HepG2 (cell line): ENCODE results near the gene CARHSP1. TPM values are rescaled to one million over a fixed set of nuclear protein-coding genes. Genes with fewer than 3 reads are reported as not detected.

ENCODE experiments used
- CENPX ChIP-seq: sonication (generic); formaldehyde crosslinking; IDR thresholded peaks from 2 replicates; pipeline ENCODE4 v1.9.0; 2021; ENCODE audit warnings: mild to moderate bottlenecking, missing genetic modification reagents, moderate library complexity
- FIP1L1 ChIP-seq: fragments of 200-400 bp; formaldehyde crosslinking; IDR thresholded peaks from 2 replicates; pipeline ENCODE4 v1.6.1; 2018; ENCODE audit warnings: low read depth, mild to moderate bottlenecking, low read length, moderate library complexity, borderline replicate concordance; ENCODE audit not compliant: insufficient read depth
- GTF2F1 ChIP-seq: fragments of 150-350 bp; IDR thresholded peaks from 2 replicates; pipeline ENCODE4 v1.6.1; 2014; ENCODE audit warnings: low read length
- KDM4B ChIP-seq: sonication (generic); formaldehyde crosslinking; IDR thresholded peaks from 2 replicates; pipeline ENCODE4 v1.4.0; 2020; ENCODE audit warnings: missing genetic modification reagents
- KLF11 ChIP-seq: IDR thresholded peaks from 2 replicates; pipeline ENCODE4 v1.6.1; 2016; ENCODE audit warnings: missing compliant biosample characterization
- LCORL ChIP-seq, 2 experiments: fragments of 450-650 bp in 1 of 2; sonication (generic) in 1 of 2; formaldehyde crosslinking in 1 of 2; IDR thresholded peaks; 2 replicates each; pipeline versions ENCODE4 v1.5.0 to v1.6.1; 2017 to 2020; ENCODE audit warnings: antibody characterized with exemption in 1 of 2, missing genetic modification reagents in 1 of 2
- MXD4 ChIP-seq: IDR thresholded peaks from 2 replicates; pipeline ENCODE4 v1.6.1; 2016; ENCODE audit warnings: mild to moderate bottlenecking, missing biosample characterization, missing genetic modification reagents
- NFE2 ChIP-seq: sonication (generic); formaldehyde crosslinking; IDR thresholded peaks from 2 replicates; pipeline ENCODE4 v1.4.0; 2020; ENCODE audit warnings: missing genetic modification reagents
- POLR2G ChIP-seq: fragments of 200-400 bp; formaldehyde crosslinking; IDR thresholded peaks from 2 replicates; pipeline ENCODE4 v1.6.1; 2018; ENCODE audit warnings: mild to moderate bottlenecking, low read depth, low read length, moderate library complexity
- SCMH1 ChIP-seq: sonication (generic); formaldehyde crosslinking; IDR thresholded peaks from 2 replicates; pipeline ENCODE4 v1.9.0; 2021; ENCODE audit warnings: missing genetic modification reagents, mild to moderate bottlenecking, borderline replicate concordance
- TAF1 ChIP-seq: sonication (generic); formaldehyde crosslinking; IDR thresholded peaks from 2 replicates; pipeline ENCODE4 v1.4.0; 2020; ENCODE audit warnings: missing genetic modification reagents
- TP53 ChIP-seq: sonication (generic); formaldehyde crosslinking; conservative IDR thresholded peaks from 2 replicates; pipeline ENCODE4 v1.4.0; 2020; ENCODE audit warnings: missing genetic modification reagents
- ZFP82 ChIP-seq: sonication (generic); formaldehyde crosslinking; IDR thresholded peaks from 2 replicates; pipeline ENCODE4 v1.5.1; 2020; ENCODE audit warnings: mild to moderate bottlenecking, missing genetic modification reagents, borderline replicate concordance
- ZNF101 ChIP-seq: sonication (generic); formaldehyde crosslinking; IDR thresholded peaks from 2 replicates; pipeline ENCODE4 v1.4.0; 2020; ENCODE audit warnings: mild to moderate bottlenecking, low read depth, missing genetic modification reagents, borderline replicate concordance
- ZNF549 ChIP-seq: sonication (generic); formaldehyde crosslinking; IDR thresholded peaks from 2 replicates; pipeline ENCODE4 v1.5.0; 2020; ENCODE audit warnings: missing genetic modification reagents
- ZNF670 ChIP-seq: sonication (generic); formaldehyde crosslinking; IDR thresholded peaks from 2 replicates; pipeline ENCODE4 v1.8.0; 2022; ENCODE audit warnings: mild to moderate bottlenecking, missing genetic modification reagents, borderline replicate concordance
- ZNF746 ChIP-seq: sonication (generic); formaldehyde crosslinking; IDR thresholded peaks from 2 replicates; pipeline ENCODE4 v1.8.0; 2022; ENCODE audit warnings: mild to moderate bottlenecking, missing genetic modification reagents
- ZSCAN25 ChIP-seq: sonication (generic); formaldehyde crosslinking; IDR thresholded peaks from 2 replicates; pipeline ENCODE4 v1.8.0; 2022; ENCODE audit warnings: mild to moderate bottlenecking, missing genetic modification reagents
- polyA plus RNA-seq, 8 experiments: library from polyadenylated mRNA; depleted of rRNA in 3 of 8; stranded (reverse) in 7 of 8; unstranded in 1 of 8; fragments of >200 nt; fragmentation: Illumina TruSeq in 4 of 8; extraction: Trizol in 4 of 8; gene quantifications; 2 replicates each; pipeline versions ENCODE4 v1.2.1 to v1.2.3, GENCODE V29; 2011 to 2016; ENCODE audit warnings: low read depth in 4 of 8, missing spikeins in 1 of 8, mixed read lengths in 1 of 8; ENCODE audit not compliant: insufficient read depth in 1 of 8
- total RNA-seq, 5 experiments: library from RNA; depleted of rRNA; stranded (reverse); fragments of >200 nt; fragmentation: Illumina TruSeq; extraction: Trizol; gene quantifications; 2 replicates each; pipeline ENCODE4 v1.2.3, GENCODE V29; 2016; ENCODE audit warnings: low read depth in 1 of 5
- TF ChIP-seq, protein P1 (sequence below): sonication (generic); formaldehyde crosslinking; IDR thresholded peaks from 2 replicates; pipeline ENCODE4 v1.4.0; 2020; ENCODE audit warnings: missing genetic modification reagents
- TF ChIP-seq, protein P2 (sequence below): sonication (generic); formaldehyde crosslinking; IDR thresholded peaks from 2 replicates; pipeline ENCODE4 v1.9.0; 2021; ENCODE audit warnings: missing genetic modification reagents, mild to moderate bottlenecking, borderline replicate concordance
- TF ChIP-seq, protein P3 (sequence below): sonication (generic); formaldehyde crosslinking; IDR thresholded peaks from 2 replicates; pipeline ENCODE4 v1.4.0; 2020; ENCODE audit warnings: missing genetic modification reagents

The CARHSP1 gene
- total and polyA plus RNA-seq, 2 of the 13 experiments (the other 11 are each of a cell fraction or from before 2014, with no cell fraction given): 173 to 345 TPM

DNA sequence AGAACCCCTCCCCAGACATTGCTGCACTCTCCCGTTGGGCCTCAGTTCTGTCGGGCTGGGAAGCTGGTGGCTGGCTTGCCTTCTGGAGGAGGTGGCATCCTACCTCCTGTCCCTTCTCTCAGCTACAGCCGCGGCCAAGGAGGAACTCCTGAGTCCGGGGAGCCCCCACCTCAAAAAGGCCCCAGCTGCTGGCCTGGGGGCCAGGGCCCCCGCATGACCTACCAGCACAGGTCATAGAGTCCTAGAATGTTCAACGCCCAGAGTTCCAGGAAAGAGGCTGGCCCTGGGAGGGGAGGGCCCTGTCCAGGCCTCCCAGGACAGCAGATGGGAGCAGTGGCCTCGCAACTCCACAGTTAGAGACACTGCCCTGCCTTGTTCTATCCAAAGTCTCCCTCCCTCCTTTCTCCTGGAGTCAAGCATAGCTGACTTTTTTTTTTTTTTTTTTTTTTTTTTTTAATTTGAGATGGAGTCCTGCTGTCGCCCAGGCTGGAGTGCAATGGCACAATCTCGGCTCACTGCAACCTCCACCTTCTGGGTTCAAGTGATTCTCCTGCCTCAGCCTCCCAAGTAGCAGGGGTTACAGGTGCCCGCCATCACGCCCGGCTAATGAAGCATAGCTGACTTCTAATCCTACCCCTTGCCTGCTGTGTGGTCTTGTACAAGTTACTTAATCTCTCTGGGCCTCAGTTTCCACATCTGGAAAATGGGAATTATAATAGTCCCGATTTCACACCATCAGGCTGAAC, 7.1 kb downstream of the CARHSP1 start (continued):
- TF ChIP-seq ZFP82 (CRISPR knock-in tag) (no peak), KLF11 (CRISPR knock-in tag) (peak; percentile 38; the same call in 1 of the 2 replicates), MXD4 (CRISPR knock-in tag) (no peak), KDM4B (no peak; the same call in 1 of the 2 replicates), ZNF670 (CRISPR knock-in tag) (no peak), LCORL (IDR thresholded peaks at IDR 0.05) (no peak), LCORL (CRISPR knock-in tag; IDR thresholded peaks at IDR 0.05) (no peak), ZNF101 (CRISPR knock-in tag) (no peak), FIP1L1 (peak; percentile 77; the same call in 1 of the 2 replicates), TP53 (CRISPR knock-in tag) (no peak), ZSCAN25 (no peak), ZNF549 (no peak), GTF2F1 (no peak), CENPX (CRISPR knock-in tag) (no peak), NFE2 (0 out of 2 replicates have a peak, but pooled peaks have one; percentile 12), TAF1 (CRISPR knock-in tag) (no peak), SCMH1 (CRISPR knock-in tag) (no peak), POLR2G (peak; percentile 4; the same call in 1 of the 2 replicates), ZNF746 (CRISPR knock-in tag) (0 out of 2 replicates have a peak, but pooled peaks have one; percentile 9)
- TF ChIP-seq, protein P1, sequence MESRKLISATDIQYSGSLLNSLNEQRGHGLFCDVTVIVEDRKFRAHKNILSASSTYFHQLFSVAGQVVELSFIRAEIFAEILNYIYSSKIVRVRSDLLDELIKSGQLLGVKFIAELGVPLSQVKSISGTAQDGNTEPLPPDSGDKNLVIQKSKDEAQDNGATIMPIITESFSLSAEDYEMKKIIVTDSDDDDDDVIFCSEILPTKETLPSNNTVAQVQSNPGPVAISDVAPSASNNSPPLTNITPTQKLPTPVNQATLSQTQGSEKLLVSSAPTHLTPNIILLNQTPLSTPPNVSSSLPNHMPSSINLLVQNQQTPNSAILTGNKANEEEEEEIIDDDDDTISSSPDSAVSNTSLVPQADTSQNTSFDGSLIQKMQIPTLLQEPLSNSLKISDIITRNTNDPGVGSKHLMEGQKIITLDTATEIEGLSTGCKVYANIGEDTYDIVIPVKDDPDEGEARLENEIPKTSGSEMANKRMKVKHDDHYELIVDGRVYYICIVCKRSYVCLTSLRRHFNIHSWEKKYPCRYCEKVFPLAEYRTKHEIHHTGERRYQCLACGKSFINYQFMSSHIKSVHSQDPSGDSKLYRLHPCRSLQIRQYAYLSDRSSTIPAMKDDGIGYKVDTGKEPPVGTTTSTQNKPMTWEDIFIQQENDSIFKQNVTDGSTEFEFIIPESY (CRISPR knock-in tag): no peak; the same call in 1 of the 2 replicates
- TF ChIP-seq, protein P2, sequence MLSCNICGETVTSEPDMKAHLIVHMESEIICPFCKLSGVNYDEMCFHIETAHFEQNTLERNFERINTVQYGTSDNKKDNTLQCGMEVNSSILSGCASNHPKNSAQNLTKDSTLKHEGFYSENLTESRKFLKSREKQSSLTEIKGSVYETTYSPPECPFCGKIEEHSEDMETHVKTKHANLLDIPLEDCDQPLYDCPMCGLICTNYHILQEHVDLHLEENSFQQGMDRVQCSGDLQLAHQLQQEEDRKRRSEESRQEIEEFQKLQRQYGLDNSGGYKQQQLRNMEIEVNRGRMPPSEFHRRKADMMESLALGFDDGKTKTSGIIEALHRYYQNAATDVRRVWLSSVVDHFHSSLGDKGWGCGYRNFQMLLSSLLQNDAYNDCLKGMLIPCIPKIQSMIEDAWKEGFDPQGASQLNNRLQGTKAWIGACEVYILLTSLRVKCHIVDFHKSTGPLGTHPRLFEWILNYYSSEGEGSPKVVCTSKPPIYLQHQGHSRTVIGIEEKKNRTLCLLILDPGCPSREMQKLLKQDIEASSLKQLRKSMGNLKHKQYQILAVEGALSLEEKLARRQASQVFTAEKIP: no peak
- TF ChIP-seq, protein P3, sequence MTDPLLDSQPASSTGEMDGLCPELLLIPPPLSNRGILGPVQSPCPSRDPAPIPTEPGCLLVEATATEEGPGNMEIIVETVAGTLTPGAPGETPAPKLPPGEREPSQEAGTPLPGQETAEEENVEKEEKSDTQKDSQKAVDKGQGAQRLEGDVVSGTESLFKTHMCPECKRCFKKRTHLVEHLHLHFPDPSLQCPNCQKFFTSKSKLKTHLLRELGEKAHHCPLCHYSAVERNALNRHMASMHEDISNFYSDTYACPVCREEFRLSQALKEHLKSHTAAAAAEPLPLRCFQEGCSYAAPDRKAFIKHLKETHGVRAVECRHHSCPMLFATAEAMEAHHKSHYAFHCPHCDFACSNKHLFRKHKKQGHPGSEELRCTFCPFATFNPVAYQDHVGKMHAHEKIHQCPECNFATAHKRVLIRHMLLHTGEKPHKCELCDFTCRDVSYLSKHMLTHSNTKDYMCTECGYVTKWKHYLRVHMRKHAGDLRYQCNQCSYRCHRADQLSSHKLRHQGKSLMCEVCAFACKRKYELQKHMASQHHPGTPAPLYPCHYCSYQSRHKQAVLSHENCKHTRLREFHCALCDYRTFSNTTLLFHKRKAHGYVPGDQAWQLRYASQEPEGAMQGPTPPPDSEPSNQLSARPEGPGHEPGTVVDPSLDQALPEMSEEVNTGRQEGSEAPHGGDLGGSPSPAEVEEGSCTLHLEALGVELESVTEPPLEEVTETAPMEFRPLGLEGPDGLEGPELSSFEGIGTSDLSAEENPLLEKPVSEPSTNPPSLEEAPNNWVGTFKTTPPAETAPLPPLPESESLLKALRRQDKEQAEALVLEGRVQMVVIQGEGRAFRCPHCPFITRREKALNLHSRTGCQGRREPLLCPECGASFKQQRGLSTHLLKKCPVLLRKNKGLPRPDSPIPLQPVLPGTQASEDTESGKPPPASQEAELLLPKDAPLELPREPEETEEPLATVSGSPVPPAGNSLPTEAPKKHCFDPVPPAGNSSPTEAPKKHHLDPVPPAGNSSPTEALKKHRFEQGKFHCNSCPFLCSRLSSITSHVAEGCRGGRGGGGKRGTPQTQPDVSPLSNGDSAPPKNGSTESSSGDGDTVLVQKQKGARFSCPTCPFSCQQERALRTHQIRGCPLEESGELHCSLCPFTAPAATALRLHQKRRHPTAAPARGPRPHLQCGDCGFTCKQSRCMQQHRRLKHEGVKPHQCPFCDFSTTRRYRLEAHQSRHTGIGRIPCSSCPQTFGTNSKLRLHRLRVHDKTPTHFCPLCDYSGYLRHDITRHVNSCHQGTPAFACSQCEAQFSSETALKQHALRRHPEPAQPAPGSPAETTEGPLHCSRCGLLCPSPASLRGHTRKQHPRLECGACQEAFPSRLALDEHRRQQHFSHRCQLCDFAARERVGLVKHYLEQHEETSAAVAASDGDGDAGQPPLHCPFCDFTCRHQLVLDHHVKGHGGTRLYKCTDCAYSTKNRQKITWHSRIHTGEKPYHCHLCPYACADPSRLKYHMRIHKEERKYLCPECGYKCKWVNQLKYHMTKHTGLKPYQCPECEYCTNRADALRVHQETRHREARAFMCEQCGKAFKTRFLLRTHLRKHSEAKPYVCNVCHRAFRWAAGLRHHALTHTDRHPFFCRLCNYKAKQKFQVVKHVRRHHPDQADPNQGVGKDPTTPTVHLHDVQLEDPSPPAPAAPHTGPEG (CRISPR knock-in tag): no peak
